KOPT-K1 (cell line): ENCODE measurements around the gene DISC1.

Source experiments
- H3K27ac ChIP-seq: fragments of 200-600 bp; sonication (generic); 2 replicates; pipeline ENCODE4 v1.5.1; 2016; ENCODE audit warnings: antibody characterized with exemption, mild to moderate bottlenecking, low read depth, low read length; ENCODE audit not compliant: poor library complexity, severe bottlenecking
- H3K36me3 ChIP-seq: fragments of 200-600 bp; sonication (generic); 2 replicates; pipeline ENCODE4 v1.5.1; 2017; ENCODE audit warnings: antibody characterized with exemption, mild to moderate bottlenecking, low read length, moderate library complexity; ENCODE audit not compliant: insufficient read depth
- H3K9me3 ChIP-seq: fragments of 200-600 bp; sonication (generic); 2 replicates; pipeline ENCODE4 v1.5.1; 2017; ENCODE audit warnings: antibody characterized with exemption, low read length, mild to moderate bottlenecking; ENCODE audit not compliant: insufficient read depth, poor library complexity, severe bottlenecking

The DISC1 gene

GRCh38 chr1:231684356-231685244, 58.0 kb downstream of the DISC1 start:
- peaks cover 26% of the 10 kb centered on the region for H3K9me3 ChIP-seq
- H3K27ac ChIP-seq, result no peak overlapping the region
- H3K36me3 ChIP-seq, result no peaks in the 10 kb centered on the region

DNA sequence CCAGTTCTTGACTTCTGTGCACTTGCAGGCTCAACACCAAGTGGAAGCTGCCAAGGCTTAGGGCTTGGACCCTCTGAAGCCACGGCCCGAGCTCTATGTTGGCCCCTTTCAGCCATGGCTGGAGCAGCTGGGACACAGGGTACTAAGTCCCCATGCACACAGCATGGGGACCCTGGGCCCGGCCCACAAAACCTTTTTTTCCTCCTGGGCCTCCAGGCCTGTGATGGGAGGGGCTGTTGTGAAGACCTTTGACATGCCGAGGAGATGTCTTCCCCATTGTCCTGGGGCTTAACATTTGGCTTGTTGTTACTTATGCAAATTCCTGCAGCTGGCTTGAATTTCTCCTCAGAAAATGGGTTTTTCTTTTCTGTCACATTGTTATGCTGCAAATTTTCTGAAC, 59.8 kb downstream of the DISC1 start:
- H3K9me3 ChIP-seq, result peaks cover 26% of the 10 kb centered on the region
- H3K36me3 ChIP-seq, result no peaks in the 10 kb centered on the region

DNA sequence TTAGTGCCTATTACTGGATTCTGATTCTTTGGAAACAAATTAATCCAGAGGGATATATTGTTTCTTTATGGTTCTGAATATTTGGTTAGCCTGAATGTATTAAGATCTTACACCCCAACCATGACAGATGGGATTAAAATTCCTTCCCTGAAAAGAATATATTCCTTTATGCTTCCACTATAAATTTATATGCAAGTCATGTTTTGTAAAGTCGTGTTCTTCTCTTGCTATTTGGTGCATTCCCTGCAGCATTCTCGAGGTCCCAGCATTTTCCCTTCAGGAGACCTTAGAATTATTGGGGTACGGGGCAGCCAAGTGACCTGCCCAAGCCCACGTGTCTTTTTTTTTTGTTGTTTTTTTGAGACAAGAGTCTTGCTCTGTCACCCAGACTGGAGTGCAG, 62.4 kb downstream of the DISC1 start:
- Histone ChIP-seq H3K36me3 (no peaks in the 10 kb centered on the region), H3K9me3 (peaks cover 26% of the 10 kb centered on the region), H3K27ac (no peak overlapping the region)

More for the DNA sequence above, 59.8 kb downstream of the DISC1 start:
- H3K27ac ChIP-seq, result no peak overlapping the region

- H3K9me3 ChIP-seq, result peaks cover 21% of the 10 kb centered on the region
- no peak overlapping the region for H3K27ac ChIP-seq
- no peaks in the 10 kb centered on the region for H3K36me3 ChIP-seq
Measured at GRCh38 chr1:231690059-231690458, 63.5 kb downstream of the DISC1 start.

- H3K36me3 ChIP-seq, result no peaks in the 10 kb centered on the region
Measured at GRCh38 chr1:231691618-231692259, 65.1 kb downstream of the DISC1 start.

DNA sequence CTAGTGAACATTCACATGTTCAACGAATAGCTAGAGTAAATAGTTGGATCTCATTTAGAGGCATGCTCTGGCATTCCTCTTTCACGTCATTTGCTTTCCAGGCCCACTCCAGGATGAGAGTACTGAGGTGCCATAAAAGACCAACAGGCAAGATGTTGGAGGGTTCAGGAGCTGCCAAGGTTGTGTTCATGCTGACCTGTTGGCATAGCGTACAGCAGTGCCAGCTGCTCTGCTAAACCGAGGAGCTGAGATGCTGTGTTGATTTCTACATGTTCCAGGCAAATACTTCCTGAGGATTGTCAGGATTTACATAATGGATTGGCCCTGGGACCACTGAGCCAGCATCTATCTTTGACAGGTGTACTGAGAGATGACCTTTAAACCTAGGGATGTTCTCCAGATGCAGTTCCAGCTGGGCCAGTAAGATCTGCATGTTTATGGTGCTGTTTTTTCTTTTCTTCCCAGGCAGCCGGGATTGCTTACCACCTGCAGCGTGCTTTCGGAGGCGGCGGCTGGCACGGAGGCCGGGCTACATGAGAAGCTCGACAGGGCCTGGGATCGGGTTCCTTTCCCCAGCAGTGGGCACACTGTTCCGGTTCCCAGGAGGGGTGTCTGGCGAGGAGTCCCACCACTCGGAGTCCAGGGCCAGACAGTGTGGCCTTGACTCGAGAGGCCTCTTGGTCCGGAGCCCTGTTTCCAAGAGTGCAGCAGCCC, 66.9 kb downstream of the DISC1 start:
- H3K36me3 ChIP-seq, result no peaks in the 10 kb centered on the region
- no peaks in the 10 kb centered on the region for H3K9me3 ChIP-seq
- no peak overlapping the region for H3K27ac ChIP-seq

More at GRCh38 chr1:231691618-231692259, 65.1 kb downstream of the DISC1 start:
- Histone ChIP-seq H3K9me3 (peaks cover 9% of the 10 kb centered on the region), H3K27ac (no peak overlapping the region)

- no peaks in the 10 kb centered on the region for H3K9me3 ChIP-seq
- no peaks in the 10 kb centered on the region for H3K36me3 ChIP-seq
- no peak overlapping the region for H3K27ac ChIP-seq
Measured at GRCh38 chr1:231694075-231694431, 67.5 kb downstream of the DISC1 start.

GRCh38 chr1:231694465-231695077, 68.0 kb downstream of the DISC1 start:
- H3K9me3 ChIP-seq, result no peaks in the 10 kb centered on the region
- H3K27ac ChIP-seq, result no peak overlapping the region
- H3K36me3 ChIP-seq, result no peaks in the 10 kb centered on the region

DNA sequence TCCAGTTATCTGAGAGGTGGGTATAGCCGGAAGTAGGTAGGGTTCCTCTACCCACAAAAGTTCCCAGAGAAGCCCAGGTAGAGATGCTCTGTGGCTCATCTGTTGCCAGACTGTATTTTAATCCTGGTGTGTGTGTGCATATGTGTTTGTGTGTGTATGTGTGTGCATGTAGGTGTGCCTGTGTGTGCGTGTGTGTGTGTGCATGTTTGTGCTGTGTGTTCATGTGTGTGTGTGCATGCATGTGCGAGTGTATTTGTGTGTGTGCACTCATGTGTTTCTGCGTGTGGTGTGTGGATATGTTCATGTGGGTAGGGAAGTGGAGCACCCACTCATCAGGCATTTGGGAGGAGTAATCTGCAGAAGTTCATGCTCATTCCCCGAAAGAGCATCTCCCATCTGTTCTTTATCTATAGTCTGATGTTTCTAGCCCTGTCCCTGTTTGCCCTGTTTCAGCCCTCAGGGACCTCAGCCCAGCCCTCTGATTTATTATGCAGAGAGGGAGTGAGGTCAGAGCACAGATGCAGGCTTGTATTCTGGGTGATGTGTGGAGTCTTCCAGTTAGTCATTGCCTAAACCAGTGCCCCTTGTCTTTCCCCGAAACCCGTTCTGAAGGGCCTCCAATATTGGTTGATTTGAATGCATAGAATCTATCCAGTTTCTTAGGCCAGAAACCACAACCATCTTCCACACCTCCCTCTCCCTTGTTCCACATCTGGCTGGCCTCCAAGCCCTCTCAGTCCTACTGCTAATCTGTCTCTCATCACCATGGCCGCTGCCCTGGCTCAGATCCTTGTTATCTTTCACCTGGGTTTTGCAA, 69.1 kb downstream of the DISC1 start:
- H3K27ac ChIP-seq, result no peak overlapping the region

DNA sequence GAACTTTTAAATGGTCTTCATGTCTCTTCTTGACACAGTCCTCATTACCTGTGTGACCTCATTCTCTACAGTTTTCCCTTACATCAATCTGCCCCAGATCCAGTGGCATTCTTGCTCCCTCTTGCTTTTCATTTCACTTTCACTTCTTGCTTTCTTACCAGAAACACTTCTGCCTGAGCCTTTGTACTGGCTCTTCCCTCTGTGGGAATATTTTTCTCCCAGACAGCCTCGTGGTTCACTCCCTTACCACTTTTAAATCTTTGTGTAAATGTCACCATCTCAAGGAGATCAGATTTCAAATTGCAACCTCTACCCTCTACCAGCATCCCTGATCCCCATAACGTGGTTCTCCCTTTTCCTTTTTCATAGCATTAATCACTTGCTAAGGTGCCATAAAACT, 73.2 kb downstream of the DISC1 start:
- no peaks in the 10 kb centered on the region for H3K36me3 ChIP-seq
- no peak overlapping the region for H3K27ac ChIP-seq
- no peaks in the 10 kb centered on the region for H3K9me3 ChIP-seq

More for the DNA sequence above, 69.1 kb downstream of the DISC1 start:
- H3K9me3 ChIP-seq, result no peaks in the 10 kb centered on the region
- no peaks in the 10 kb centered on the region for H3K36me3 ChIP-seq

DNA sequence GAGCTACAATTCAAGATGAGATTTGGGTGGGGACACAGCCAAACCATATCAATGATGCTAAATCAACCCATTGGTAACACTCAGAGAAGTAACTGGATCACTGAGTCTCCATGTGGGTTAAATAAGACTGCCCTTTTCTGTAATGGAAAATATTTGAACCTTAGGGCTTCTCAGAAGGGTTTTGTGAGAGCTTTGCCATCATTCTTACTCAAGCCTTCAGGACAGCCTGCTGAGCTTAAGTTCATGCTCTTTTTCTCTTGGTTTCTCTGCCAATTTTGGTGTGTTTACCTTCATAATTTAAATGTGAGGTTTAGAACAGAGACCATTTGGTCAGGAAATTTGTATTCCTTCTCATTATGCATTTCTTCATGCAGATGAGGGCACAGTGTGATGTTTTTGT, 74.7 kb downstream of the DISC1 start:
- Histone ChIP-seq H3K9me3 (no peaks in the 10 kb centered on the region), H3K27ac (no peak overlapping the region), H3K36me3 (no peaks in the 10 kb centered on the region)

- Histone ChIP-seq H3K9me3 (no peaks in the 10 kb centered on the region), H3K27ac (no peak overlapping the region), H3K36me3 (no peaks in the 10 kb centered on the region)
Measured at GRCh38 chr1:231702331-231702730, 75.7 kb downstream of the DISC1 start.

DNA sequence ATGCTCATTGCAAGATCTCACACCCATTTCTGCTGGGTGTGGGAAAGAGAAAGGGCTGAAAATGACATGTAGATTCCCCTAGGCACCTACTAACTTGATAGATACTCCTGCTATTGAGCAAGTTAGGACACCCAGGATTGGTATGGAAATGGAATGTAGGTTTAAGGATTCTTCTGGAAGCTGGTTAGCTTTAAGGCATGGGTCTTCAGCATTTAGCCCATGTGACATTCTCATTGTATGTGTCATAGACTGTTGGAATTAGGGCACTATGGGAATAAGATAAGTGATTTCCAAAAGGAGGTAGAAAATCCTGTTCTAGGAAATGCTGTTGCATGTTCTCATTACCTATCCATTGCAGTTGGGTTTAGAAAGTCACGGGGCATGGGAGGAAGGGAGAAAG, 76.2 kb downstream of the DISC1 start:
- no peaks in the 10 kb centered on the region for H3K9me3 ChIP-seq
- H3K36me3 ChIP-seq, result no peaks in the 10 kb centered on the region
- H3K27ac ChIP-seq, result no peak overlapping the region
